SK-N-SH treated with all-trans-retinoic acid at 6 μM for 48 hours (cell line): ENCODE measurements around the gene UROS.

Experiments used
- ATAC-seq: fragments of 200-7000 bp; cut with Tn5 transposase; 3 replicates; pipeline ENCODE4 v1.9.1; 2020; ENCODE audit warnings: mild to moderate bottlenecking, moderate library complexity
- ARNTL ChIP-seq: fragments of 450-650 bp; formaldehyde crosslinking; IDR thresholded peaks from 2 replicates; pipeline ENCODE4 v1.5.0; 2020; ENCODE audit warnings: low read depth, mild to moderate bottlenecking, moderate library complexity, borderline replicate concordance
- BACH2 ChIP-seq: fragments of 250-450 bp; sonication (Bioruptor Pico); IDR thresholded peaks from 2 replicates; pipeline ENCODE4 v1.9.0; 2021; ENCODE audit warnings: mild to moderate bottlenecking, borderline replicate concordance
- CSDC2 ChIP-seq: fragments of 250-450 bp; sonication (Bioruptor Pico); IDR thresholded peaks from 2 replicates; pipeline ENCODE4 v1.5.0; 2020; ENCODE audit warnings: mild to moderate bottlenecking, moderate library complexity
- CSRNP3 ChIP-seq: fragments of 250-450 bp; sonication (Bioruptor Pico); IDR thresholded peaks from 2 replicates; pipeline ENCODE4 v1.5.1; 2021; ENCODE audit warnings: mild to moderate bottlenecking, moderate library complexity
- ISL1 ChIP-seq: fragments of 250-450 bp; sonication (Bioruptor Pico); IDR thresholded peaks from 2 replicates; pipeline ENCODE4 v2.1.2; 2022; ENCODE audit warnings: mild to moderate bottlenecking, moderate library complexity
- OSR1 ChIP-seq: fragments of 250-450 bp; sonication (Bioruptor Pico); IDR thresholded peaks from 2 replicates; pipeline ENCODE4 v1.8.0; 2022; ENCODE audit warnings: moderate library complexity, mild to moderate bottlenecking, inconsistent platforms
- PATZ1 ChIP-seq: fragments of 250-450 bp; sonication (Bioruptor Pico); IDR thresholded peaks from 2 replicates; pipeline ENCODE4 v1.8.0; 2020; ENCODE audit warnings: mild to moderate bottlenecking, moderate library complexity, borderline replicate concordance
- POU6F1 ChIP-seq: fragments of 250-450 bp; sonication (Bioruptor Pico); IDR thresholded peaks from 2 replicates; pipeline ENCODE4 v1.8.0; 2021; ENCODE audit warnings: low read depth, mild to moderate bottlenecking, moderate library complexity, borderline replicate concordance
- PPARA ChIP-seq: fragments of 250-450 bp; sonication (Bioruptor Pico); IDR thresholded peaks from 2 replicates; pipeline ENCODE4 v1.5.0; 2020; ENCODE audit warnings: mild to moderate bottlenecking, borderline replicate concordance
- RARB ChIP-seq: fragments of 250-450 bp; sonication (Bioruptor Pico); IDR thresholded peaks from 2 replicates; pipeline ENCODE4 v1.8.0; 2021; ENCODE audit warnings: mild to moderate bottlenecking, moderate library complexity
- SNAI2 ChIP-seq: fragments of 250-450 bp; sonication (Bioruptor Pico); IDR thresholded peaks from 2 replicates; pipeline ENCODE4 v1.5.0; 2020; ENCODE audit warnings: mild to moderate bottlenecking, moderate library complexity
- TCF4 ChIP-seq: fragments of 250-450 bp; sonication (Bioruptor Pico); IDR thresholded peaks from 2 replicates; pipeline ENCODE4 v1.8.0; 2021; ENCODE audit warnings: mild to moderate bottlenecking, moderate library complexity, borderline replicate concordance
- TOX ChIP-seq: fragments of 250-450 bp; sonication (Bioruptor Pico); IDR thresholded peaks from 2 replicates; pipeline ENCODE4 v1.8.0; 2021; ENCODE audit warnings: mild to moderate bottlenecking, moderate library complexity, borderline replicate concordance
- TSHZ2 ChIP-seq: fragments of 250-450 bp; sonication (Bioruptor Pico); IDR thresholded peaks from 2 replicates; pipeline ENCODE4 v1.5.0; 2020; ENCODE audit warnings: mild to moderate bottlenecking, moderate library complexity
- ZC3H10 ChIP-seq: fragments of 250-450 bp; sonication (Bioruptor Pico); IDR thresholded peaks from 2 replicates; pipeline ENCODE4 v1.5.1; 2021; ENCODE audit warnings: mild to moderate bottlenecking, moderate library complexity
- ZFP3 ChIP-seq: fragments of 250-450 bp; sonication (Bioruptor Pico); IDR thresholded peaks from 2 replicates; pipeline ENCODE4 v1.5.0; 2020; ENCODE audit warnings: mild to moderate bottlenecking, moderate library complexity
- ZFP30 ChIP-seq: fragments of 450-650 bp; formaldehyde crosslinking; IDR thresholded peaks from 2 replicates; pipeline ENCODE4 v1.5.0; 2022; ENCODE audit warnings: mild to moderate bottlenecking, moderate library complexity
- ZNF565 ChIP-seq: fragments of 450-650 bp; formaldehyde crosslinking; conservative IDR thresholded peaks from 2 replicates; pipeline ENCODE4 v1.5.0; 2020; ENCODE audit warnings: low read depth, mild to moderate bottlenecking, moderate library complexity
- ZNF70 ChIP-seq: fragments of 450-650 bp; formaldehyde crosslinking; IDR thresholded peaks from 2 replicates; pipeline ENCODE4 v1.5.0; 2020; ENCODE audit warnings: mild to moderate bottlenecking, moderate library complexity
- ZNF8 ChIP-seq: fragments of 450-650 bp; formaldehyde crosslinking; IDR thresholded peaks from 2 replicates; pipeline ENCODE4 v1.5.0; 2020; ENCODE audit warnings: mild to moderate bottlenecking, moderate library complexity

Gene UROS

GRCh38 chr10:125782054-125782453, 41.0 kb downstream of the UROS start:
- ATAC-seq: no peak
- TF ChIP-seq TCF4 (CRISPR knock-in tag) (no peak), ISL1 (CRISPR knock-in tag) (no peak), TOX (no peak)

GRCh38 chr10:125781374-125781773, 41.7 kb downstream of the UROS start:
- no peak for ATAC-seq
- TF ChIP-seq POU6F1 (CRISPR knock-in tag) (no peak), ZFP30 (no peak), ARNTL (CRISPR knock-in tag) (no peak), ZNF565 (CRISPR knock-in tag) (no peak), CSRNP3 (no peak), BACH2 (CRISPR knock-in tag) (no peak), ZFP3 (CRISPR knock-in tag) (no peak), SNAI2 (CRISPR knock-in tag) (no peak), TSHZ2 (no peak), RARB (CRISPR knock-in tag) (no peak), ZNF8 (no peak), PPARA (no peak)

- ATAC-seq: no peak
- TF ChIP-seq ZNF70 (no peak), ZNF565 (CRISPR knock-in tag) (no peak), PPARA (no peak), POU6F1 (CRISPR knock-in tag) (no peak), RARB (CRISPR knock-in tag) (no peak), TCF4 (CRISPR knock-in tag) (no peak), ZFP3 (CRISPR knock-in tag) (no peak), ZFP30 (no peak), ZNF8 (no peak), PATZ1 (no peak), ISL1 (CRISPR knock-in tag) (no peak), OSR1 (CRISPR knock-in tag) (no peak), TSHZ2 (no peak), ZC3H10 (CRISPR knock-in tag) (no peak), CSDC2 (CRISPR knock-in tag) (no peak)
- TF ChIP-seq, all 23 proteins: peak for 0
These were observed 43.4 kb downstream of the UROS start for GRCh38 chr10:125779403-125780327.
